Neural progenitor cell (in vitro differentiated cells): Measurements from ENCODE around the gene JAKMIP2. TPM values are rescaled to one million over a fixed set of nuclear protein-coding genes. Genes with fewer than 3 reads are reported as not detected.

ENCODE experiments used
- DNase-seq: peaks from one replicate; pipeline ENCODE4 v3.0.0-alpha.2; 2016; ENCODE audit warnings: low spot score
- H2AFZ ChIP-seq: fragments of 200-600 bp; sonication (generic); replicated peaks from 2 replicates; pipeline ENCODE4 v1.6.1; 2016; ENCODE audit warnings: antibody characterized with exemption
- H3F3A ChIP-seq: fragments of 200-600 bp; sonication (generic); 2 replicates; pipeline ENCODE4 v1.6.1; 2016; ENCODE audit warnings: antibody characterized with exemption, low read depth
- H3K27ac ChIP-seq: fragments of 200-600 bp; sonication (generic); 2 replicates; pipeline ENCODE4 v1.5.1; 2016; ENCODE audit warnings: mild to moderate bottlenecking
- H3K27me3 ChIP-seq: fragments of 200-600 bp; sonication (generic); 2 replicates; pipeline ENCODE4 v1.6.1; 2016; ENCODE audit warnings: mild to moderate bottlenecking, moderate library complexity
- H3K36me3 ChIP-seq: fragments of 200-600 bp; sonication (generic); 2 replicates; pipeline ENCODE4 v1.5.1; 2016
- H3K4me1 ChIP-seq: fragments of 200-600 bp; sonication (generic); 2 replicates; pipeline ENCODE4 v1.6.1; 2016; ENCODE audit warnings: mixed run types
- H3K4me2 ChIP-seq: fragments of 200-600 bp; sonication (generic); 2 replicates; pipeline ENCODE4 v1.6.1; 2016
- H3K4me3 ChIP-seq: fragments of 200-600 bp; sonication (generic); 2 replicates; pipeline ENCODE4 v1.5.1; 2016
- H3K79me2 ChIP-seq: fragments of 200-600 bp; sonication (generic); 2 replicates; pipeline ENCODE4 v1.6.1; 2016; ENCODE audit warnings: low read depth
- H3K9ac ChIP-seq: fragments of 200-600 bp; sonication (generic); 2 replicates; pipeline ENCODE4 v1.6.1; 2016
- H3K9me3 ChIP-seq: fragments of 200-600 bp; sonication (generic); 2 replicates; pipeline ENCODE4 v1.5.1; 2016; ENCODE audit warnings: low read depth
- H4K20me1 ChIP-seq: fragments of 200-600 bp; sonication (generic); 2 replicates; pipeline ENCODE4 v1.6.1; 2016; ENCODE audit warnings: low read depth
- H3K27ac Mint-ChIP-seq: 3 replicates; pipeline ENCODE4 v1.8.0; 2021; ENCODE audit warnings: mixed read lengths
- H3K27me3 Mint-ChIP-seq: 2 replicates; pipeline ENCODE4 v1.8.0; 2022; ENCODE audit warnings: low read depth, mild to moderate bottlenecking, inconsistent platforms, moderate library complexity, mixed read lengths; ENCODE audit not compliant: insufficient read depth
- H3K36me3 Mint-ChIP-seq: 3 replicates; pipeline ENCODE4 v1.8.0; 2021; ENCODE audit warnings: mixed read lengths
- H3K4me1 Mint-ChIP-seq: 3 replicates; pipeline ENCODE4 v1.8.0; 2021; ENCODE audit warnings: mixed read lengths
- H3K4me3 Mint-ChIP-seq: 3 replicates; pipeline ENCODE4 v1.8.0; 2021; ENCODE audit warnings: mild to moderate bottlenecking, moderate library complexity, mixed read lengths
- H3K9me3 Mint-ChIP-seq: 3 replicates; pipeline ENCODE4 v1.8.0; 2020; ENCODE audit warnings: mixed read lengths
- CTCF ChIP-seq: fragments of 200-600 bp; sonication (generic); IDR thresholded peaks from 2 replicates; pipeline ENCODE4 v1.5.1; 2017; ENCODE audit warnings: antibody characterized with exemption, mild to moderate bottlenecking
- EZH2 ChIP-seq: fragments of 200-600 bp; sonication (generic); IDR thresholded peaks from 2 replicates; pipeline ENCODE4 v1.6.1; 2017; ENCODE audit warnings: antibody characterized with exemption, mild to moderate bottlenecking, moderate library complexity
- EZH2phosphoT487 ChIP-seq: fragments of 200-600 bp; sonication (generic); IDR thresholded peaks from 2 replicates; pipeline ENCODE4 v1.6.1; 2017; ENCODE audit warnings: antibody characterized with exemption
- total RNA-seq: library from RNA; depleted of rRNA; stranded (reverse); fragments of >200 nt; gene quantifications from 2 replicates; pipeline ENCODE4 v1.2.3, GENCODE V29; 2015; ENCODE audit warnings: low replicate concordance

The JAKMIP2 gene
- total RNA-seq, 1 donor from 2014 or later, result 8.2 TPM

- H3K79me2 ChIP-seq, result no peaks in the 10 kb centered on the region
- no peaks in the 10 kb centered on the region for H4K20me1 ChIP-seq
- Mint-ChIP-seq H3K4me1 (peaks cover 20% of the 10 kb centered on the region), H3K4me3 (no peak overlapping the region), H3K27ac (peak overlapping the region; percentile 22), H3K36me3 (peaks cover 11% of the 10 kb centered on the region), H3K9me3 (no peaks in the 10 kb centered on the region), H3K27me3 (no peaks in the 10 kb centered on the region)
- peaks cover 19% of the 10 kb centered on the region for H3F3A ChIP-seq
- no peak for TF ChIP-seq EZH2
- no peak for TF ChIP-seq CTCF
- TF ChIP-seq EZH2phosphoT487, result no peak
- no peak overlapping the region for H3K4me2 ChIP-seq
- no peak overlapping the region for H3K9ac ChIP-seq
- no peak overlapping the region for H3K4me3 ChIP-seq
- H3K27ac ChIP-seq, result no peak overlapping the region
- no peak for DNase-seq
- H3K9me3 ChIP-seq, result no peaks in the 10 kb centered on the region
- H3K36me3 ChIP-seq, result no peaks in the 10 kb centered on the region
- H3K4me1 ChIP-seq, result peaks cover 36% of the 10 kb centered on the region
- H2AFZ ChIP-seq, result no peak overlapping the region
- no peaks in the 10 kb centered on the region for H3K27me3 ChIP-seq
These were observed 29.8 kb downstream of the JAKMIP2 start for GRCh38 chr5:147752666-147753290.

- H3K4me1 ChIP-seq, result peaks cover 36% of the 10 kb centered on the region
- no peaks in the 10 kb centered on the region for H3K9me3 Mint-ChIP-seq
- peak; percentile 33 for DNase-seq
- no peaks in the 10 kb centered on the region for H3K9me3 ChIP-seq
- H3K36me3 ChIP-seq, result no peaks in the 10 kb centered on the region
- no peak overlapping the region for H3K27ac Mint-ChIP-seq
- H3K9ac ChIP-seq, result no peak overlapping the region
- H3K79me2 ChIP-seq, result no peaks in the 10 kb centered on the region
- H3K4me1 Mint-ChIP-seq, result peaks cover 20% of the 10 kb centered on the region
- H3K36me3 Mint-ChIP-seq, result peaks cover 11% of the 10 kb centered on the region
- no peak overlapping the region for H3K4me2 ChIP-seq
- H3K4me3 ChIP-seq, result no peak overlapping the region
- TF ChIP-seq EZH2 (no peak), CTCF (no peak), EZH2phosphoT487 (no peak)
- no peaks in the 10 kb centered on the region for H4K20me1 ChIP-seq
- H3K27me3 ChIP-seq, result no peaks in the 10 kb centered on the region
- no peaks in the 10 kb centered on the region for H3K27me3 Mint-ChIP-seq
- peaks cover 19% of the 10 kb centered on the region for H3F3A ChIP-seq
- no peak overlapping the region for H2AFZ ChIP-seq
- H3K4me3 Mint-ChIP-seq, result no peak overlapping the region
- H3K27ac ChIP-seq, result no peak overlapping the region
These were observed 30.5 kb downstream of the JAKMIP2 start for GRCh38 chr5:147752033-147752432.

GRCh38 chr5:147751156-147751830 lies 31.2 kb downstream of the JAKMIP2 start:
- Histone ChIP-seq H2AFZ (no peak overlapping the region), H3K4me3 (no peak overlapping the region), H3F3A (peaks cover 19% of the 10 kb centered on the region), H3K4me1 (peaks cover 36% of the 10 kb centered on the region), H3K79me2 (no peaks in the 10 kb centered on the region), H4K20me1 (no peaks in the 10 kb centered on the region), H3K9ac (no peak overlapping the region), H3K27me3 (no peaks in the 10 kb centered on the region), H3K9me3 (no peaks in the 10 kb centered on the region), H3K4me2 (no peak overlapping the region), H3K36me3 (no peaks in the 10 kb centered on the region), H3K27ac (no peak overlapping the region)
- Mint-ChIP-seq H3K4me3 (no peak overlapping the region), H3K27me3 (no peaks in the 10 kb centered on the region), H3K4me1 (peaks cover 20% of the 10 kb centered on the region), H3K27ac (no peak overlapping the region), H3K36me3 (peaks cover 9% of the 10 kb centered on the region), H3K9me3 (no peaks in the 10 kb centered on the region)
- no peak for DNase-seq
- TF ChIP-seq EZH2phosphoT487 (no peak), EZH2 (no peak)

GRCh38 chr5:147750065-147750464 lies 32.5 kb downstream of the JAKMIP2 start:
- Histone ChIP-seq H2AFZ (no peak overlapping the region), H4K20me1 (no peaks in the 10 kb centered on the region), H3F3A (peaks cover 19% of the 10 kb centered on the region), H3K79me2 (no peaks in the 10 kb centered on the region), H3K9me3 (no peaks in the 10 kb centered on the region), H3K27ac (peak overlapping the region; percentile 38), H3K9ac (no peak overlapping the region), H3K27me3 (no peaks in the 10 kb centered on the region), H3K4me1 (peaks cover 36% of the 10 kb centered on the region), H3K4me2 (no peak overlapping the region), H3K4me3 (no peak overlapping the region), H3K36me3 (no peaks in the 10 kb centered on the region)
- no peak for TF ChIP-seq EZH2
- no peak for TF ChIP-seq EZH2phosphoT487
- TF ChIP-seq CTCF, result no peak
- Mint-ChIP-seq H3K36me3 (peaks cover 9% of the 10 kb centered on the region), H3K27ac (no peak overlapping the region), H3K27me3 (no peaks in the 10 kb centered on the region), H3K4me1 (peaks cover 20% of the 10 kb centered on the region), H3K4me3 (no peak overlapping the region), H3K9me3 (no peaks in the 10 kb centered on the region)
- peak; percentile 40 for DNase-seq
